Stimulated activated CD4-positive, alpha-beta T cell treated with anti-CD3 and anti-CD28 coated beads, TNF-alpha, amount 100 ng/mL, for 1 hour (primary cell): ENCODE measurements around the gene ALDH18A1.

Experiments
- DNase-seq, 3 donors: peaks; one replicate each; pipeline ENCODE4 v3.0.0-alpha.2; 2020; ENCODE audit warnings: low read depth in 3 of 3, low spot score in 1 of 3

Gene ALDH18A1

DNA sequence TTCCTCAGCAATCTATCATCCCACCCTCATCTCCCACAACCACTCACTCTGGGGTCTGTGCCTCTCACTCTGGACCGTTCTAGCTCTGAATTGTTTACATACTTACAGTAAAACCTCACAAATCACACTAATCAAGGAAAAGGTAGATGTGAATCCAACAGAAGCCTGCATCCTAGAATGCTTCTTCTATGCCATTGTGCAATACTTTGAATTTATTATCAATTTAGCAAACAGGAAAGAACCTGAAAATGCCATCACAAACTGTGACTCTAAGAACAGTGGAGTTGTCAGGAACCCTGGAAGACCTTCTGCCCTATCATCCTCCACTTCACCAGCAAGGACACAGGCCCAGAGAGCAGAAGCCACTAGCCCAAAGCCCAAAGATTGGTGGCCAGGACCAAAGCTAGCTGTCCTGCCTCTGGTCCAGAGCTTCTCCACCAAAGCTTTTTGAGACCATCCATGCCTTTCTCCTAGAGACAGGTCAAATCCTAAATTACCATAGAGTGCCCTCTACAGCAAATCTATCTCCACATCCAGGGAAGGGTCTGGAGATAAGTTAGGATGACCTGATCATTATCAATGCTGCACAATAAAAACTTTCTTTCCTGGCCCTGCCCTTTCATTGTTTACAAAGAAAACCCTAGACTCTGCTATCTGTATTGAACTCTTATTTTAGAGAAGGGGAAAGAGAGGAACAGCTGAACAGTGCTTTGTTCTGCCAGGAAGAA is 97.8 kb downstream of the ALDH18A1 start:
- DNase-seq: no peak

DNA sequence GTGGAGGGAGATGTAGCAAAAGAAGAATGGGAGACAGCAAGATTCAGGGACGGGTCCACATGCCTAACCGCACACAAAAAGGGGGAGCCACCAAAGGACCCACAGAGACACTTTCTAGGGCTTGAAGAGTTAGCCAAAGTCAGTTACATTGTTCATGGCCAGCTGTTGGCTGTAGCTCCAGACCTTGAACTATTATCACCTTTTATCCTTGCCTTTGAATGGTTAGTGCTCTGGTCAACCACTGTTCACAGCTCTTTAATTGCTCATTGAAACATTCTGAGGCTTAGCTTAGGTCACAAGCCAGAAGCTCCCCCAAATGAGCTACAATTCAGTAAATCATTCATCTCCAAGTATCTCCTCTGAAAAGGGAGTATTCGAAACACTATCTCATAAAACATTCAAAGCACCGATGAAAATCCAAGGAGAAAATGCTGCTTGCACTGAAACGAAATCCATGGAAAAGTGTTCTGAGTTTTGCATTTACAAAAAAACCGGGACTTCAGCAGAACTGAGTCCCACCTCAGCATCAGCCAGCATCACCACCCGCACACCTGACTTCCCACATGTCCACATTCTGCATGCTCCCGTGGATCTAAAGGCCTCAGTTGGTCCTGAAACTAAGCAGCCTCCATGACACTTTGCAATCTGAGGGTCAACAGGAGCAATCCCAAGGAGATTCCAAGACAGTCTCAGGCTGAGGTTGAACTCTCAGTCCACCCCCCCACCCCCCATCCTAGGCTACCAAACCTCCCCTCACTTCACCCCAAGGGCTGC is 99.3 kb downstream of the ALDH18A1 start:
- DNase-seq: no peak
